GM23338 (cell line): ENCODE data around the gene HSPA12B. TPM values are rescaled to one million over a fixed set of nuclear protein-coding genes. Genes with fewer than 3 reads are reported as not detected.

ENCODE experiments used
- ATAC-seq: fragments of 200-7000 bp; cut with Tn5 transposase; 3 replicates; pipeline ENCODE4 v1.9.1; 2020
- DNase-seq: peaks from one replicate; pipeline ENCODE4 v3.0.0-alpha.2; 2015; ENCODE audit warnings: low spot score
- H2AFZ ChIP-seq: fragments of 200-600 bp; sonication (generic); 2 replicates; pipeline ENCODE4 v1.8.0; 2016; ENCODE audit warnings: antibody characterized with exemption, mild to moderate bottlenecking, moderate library complexity
- H3F3A ChIP-seq: fragments of 200-600 bp; sonication (generic); replicated peaks from 2 replicates; pipeline ENCODE4 v1.8.0; 2017; ENCODE audit warnings: antibody characterized with exemption, mixed run types, low read depth
- H3K27ac ChIP-seq: fragments of 200-600 bp; sonication (generic); 2 replicates; pipeline ENCODE4 v1.6.1; 2016; ENCODE audit warnings: low read depth
- H3K27me3 ChIP-seq: fragments of 200-600 bp; sonication (generic); 2 replicates; pipeline ENCODE4 v1.8.0; 2016; ENCODE audit warnings: mild to moderate bottlenecking, mixed run types, moderate library complexity; ENCODE audit not compliant: insufficient read depth
- H3K36me3 ChIP-seq: fragments of 200-600 bp; sonication (generic); 2 replicates; pipeline ENCODE4 v1.8.0; 2016; ENCODE audit warnings: mild to moderate bottlenecking; ENCODE audit not compliant: insufficient read depth
- H3K4me1 ChIP-seq: fragments of 200-600 bp; sonication (generic); 2 replicates; pipeline ENCODE4 v1.8.0; 2016; ENCODE audit warnings: mild to moderate bottlenecking, moderate library complexity; ENCODE audit not compliant: insufficient read depth
- H3K4me2 ChIP-seq: fragments of 200-600 bp; sonication (generic); 2 replicates; pipeline ENCODE4 v1.7.1; 2017; ENCODE audit warnings: mixed run types
- H3K4me3 ChIP-seq: fragments of 200-600 bp; sonication (generic); 2 replicates; pipeline ENCODE4 v1.6.1; 2016; ENCODE audit warnings: mixed run types
- H3K79me2 ChIP-seq: fragments of 200-600 bp; sonication (generic); replicated peaks from 2 replicates; pipeline ENCODE4 v1.8.0; 2017; ENCODE audit warnings: mild to moderate bottlenecking; ENCODE audit not compliant: insufficient read depth
- H3K9me2 ChIP-seq: fragments of 200-600 bp; sonication (generic); 2 replicates; pipeline ENCODE4 v1.8.0; 2017; ENCODE audit not compliant: insufficient read depth
- H4K20me1 ChIP-seq: fragments of 200-600 bp; sonication (generic); replicated peaks from 2 replicates; pipeline ENCODE4 v1.8.0; 2017; ENCODE audit warnings: mild to moderate bottlenecking; ENCODE audit not compliant: insufficient read depth
- H3K27ac Mint-ChIP-seq: 2 replicates; pipeline ENCODE4 v1.8.0; 2020; ENCODE audit warnings: inconsistent platforms, mild to moderate bottlenecking, moderate library complexity, mixed read lengths
- H3K27me3 Mint-ChIP-seq: 3 replicates; pipeline ENCODE4 v1.8.0; 2022; ENCODE audit warnings: low read depth, mild to moderate bottlenecking, moderate library complexity, mixed read lengths, inconsistent platforms; ENCODE audit not compliant: insufficient read depth, poor library complexity
- H3K36me3 Mint-ChIP-seq: 3 replicates; pipeline ENCODE4 v1.8.0; 2021; ENCODE audit warnings: low read depth, mild to moderate bottlenecking, inconsistent platforms, moderate library complexity, mixed read lengths
- H3K4me1 Mint-ChIP-seq: 3 replicates; pipeline ENCODE4 v1.8.0; 2020; ENCODE audit warnings: mild to moderate bottlenecking, inconsistent platforms, mixed read lengths
- H3K4me3 Mint-ChIP-seq: 3 replicates; pipeline ENCODE4 v1.8.0; 2021; ENCODE audit warnings: moderate library complexity, mild to moderate bottlenecking, inconsistent platforms, mixed read lengths
- H3K9me3 Mint-ChIP-seq: 3 replicates; pipeline ENCODE4 v1.8.0; 2020; ENCODE audit warnings: moderate library complexity, mild to moderate bottlenecking, inconsistent platforms, mixed read lengths
- JUNB ChIP-seq: IDR thresholded peaks from one replicate; pipeline ENCODE4 v1.6.1; 2016; ENCODE audit warnings: antibody characterized with exemption; ENCODE audit not compliant: unreplicated experiment
- NANOG ChIP-seq: IDR thresholded peaks from 2 replicates; pipeline ENCODE4 v1.6.1; 2016; ENCODE audit warnings: antibody characterized with exemption, borderline replicate concordance
- POLR2AphosphoS5 ChIP-seq: IDR thresholded peaks from 2 replicates; pipeline ENCODE4 v1.6.1; 2016; ENCODE audit warnings: antibody characterized with exemption, low read depth
- STAT1 ChIP-seq: IDR thresholded peaks from one replicate; pipeline ENCODE4 v1.6.1; 2016; ENCODE audit warnings: antibody characterized with exemption; ENCODE audit not compliant: unreplicated experiment
- ZNF114 ChIP-seq: fragments of 250-450 bp; sonication (Bioruptor Pico); IDR thresholded peaks from 2 replicates; pipeline ENCODE4 v1.5.0; 2020; ENCODE audit warnings: mild to moderate bottlenecking, moderate library complexity
- ZNF331 ChIP-seq: fragments of 250-450 bp; sonication (Bioruptor Pico); IDR thresholded peaks from 2 replicates; pipeline ENCODE4 v1.5.0; 2020; ENCODE audit warnings: low read depth, mild to moderate bottlenecking, moderate library complexity
- polyA plus RNA-seq: library from polyadenylated mRNA; unstranded; fragments of >200 nt; fragmentation: Nextera tagmentation; extraction: Ambion mirVana; gene quantifications from 2 replicates; pipeline ENCODE4 v1.2.1, GENCODE V29; 2016
- total RNA-seq: library from RNA; depleted of rRNA; stranded (reverse); fragments of >200 nt; shearing (Covaris generic); gene quantifications from 2 replicates; pipeline ENCODE4 v1.2.3, GENCODE V29; 2014
- TF ChIP-seq, protein P1 (sequence below), 2 experiments: fragments of 200-600 bp in 1 of 2; sonication (generic) in 1 of 2; conservative IDR thresholded peaks; 2 replicates each; pipeline versions ENCODE4 v1.5.1 to v1.6.1; 2016 to 2017; ENCODE audit warnings: antibody characterized with exemption in 2 of 2, low read depth in 2 of 2, mild to moderate bottlenecking in 2 of 2, moderate library complexity in 1 of 2
- TF ChIP-seq, protein P2 (sequence below): IDR thresholded peaks from 2 replicates; pipeline ENCODE4 v1.6.1; 2016; ENCODE audit warnings: antibody characterized with exemption
- TF ChIP-seq, protein P3 (sequence below): IDR thresholded peaks from one replicate; pipeline ENCODE4 v1.6.1; 2018; ENCODE audit warnings: antibody characterized with exemption; ENCODE audit not compliant: unreplicated experiment

The HSPA12B gene
- total and polyA plus RNA-seq, 2 experiments from 2014 or later = 2.8 to 6.5 TPM

GRCh38 chr20:3696745-3697587 lies 35.5 kb upstream of the HSPA12B start (continued):
- TF ChIP-seq, protein P1, sequence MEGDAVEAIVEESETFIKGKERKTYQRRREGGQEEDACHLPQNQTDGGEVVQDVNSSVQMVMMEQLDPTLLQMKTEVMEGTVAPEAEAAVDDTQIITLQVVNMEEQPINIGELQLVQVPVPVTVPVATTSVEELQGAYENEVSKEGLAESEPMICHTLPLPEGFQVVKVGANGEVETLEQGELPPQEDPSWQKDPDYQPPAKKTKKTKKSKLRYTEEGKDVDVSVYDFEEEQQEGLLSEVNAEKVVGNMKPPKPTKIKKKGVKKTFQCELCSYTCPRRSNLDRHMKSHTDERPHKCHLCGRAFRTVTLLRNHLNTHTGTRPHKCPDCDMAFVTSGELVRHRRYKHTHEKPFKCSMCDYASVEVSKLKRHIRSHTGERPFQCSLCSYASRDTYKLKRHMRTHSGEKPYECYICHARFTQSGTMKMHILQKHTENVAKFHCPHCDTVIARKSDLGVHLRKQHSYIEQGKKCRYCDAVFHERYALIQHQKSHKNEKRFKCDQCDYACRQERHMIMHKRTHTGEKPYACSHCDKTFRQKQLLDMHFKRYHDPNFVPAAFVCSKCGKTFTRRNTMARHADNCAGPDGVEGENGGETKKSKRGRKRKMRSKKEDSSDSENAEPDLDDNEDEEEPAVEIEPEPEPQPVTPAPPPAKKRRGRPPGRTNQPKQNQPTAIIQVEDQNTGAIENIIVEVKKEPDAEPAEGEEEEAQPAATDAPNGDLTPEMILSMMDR (conservative IDR thresholded peaks at IDR 0.05; ENCODE audit: low read depth in 2 of 2) = no peak
- TF ChIP-seq JUNB = no peak

DNA sequence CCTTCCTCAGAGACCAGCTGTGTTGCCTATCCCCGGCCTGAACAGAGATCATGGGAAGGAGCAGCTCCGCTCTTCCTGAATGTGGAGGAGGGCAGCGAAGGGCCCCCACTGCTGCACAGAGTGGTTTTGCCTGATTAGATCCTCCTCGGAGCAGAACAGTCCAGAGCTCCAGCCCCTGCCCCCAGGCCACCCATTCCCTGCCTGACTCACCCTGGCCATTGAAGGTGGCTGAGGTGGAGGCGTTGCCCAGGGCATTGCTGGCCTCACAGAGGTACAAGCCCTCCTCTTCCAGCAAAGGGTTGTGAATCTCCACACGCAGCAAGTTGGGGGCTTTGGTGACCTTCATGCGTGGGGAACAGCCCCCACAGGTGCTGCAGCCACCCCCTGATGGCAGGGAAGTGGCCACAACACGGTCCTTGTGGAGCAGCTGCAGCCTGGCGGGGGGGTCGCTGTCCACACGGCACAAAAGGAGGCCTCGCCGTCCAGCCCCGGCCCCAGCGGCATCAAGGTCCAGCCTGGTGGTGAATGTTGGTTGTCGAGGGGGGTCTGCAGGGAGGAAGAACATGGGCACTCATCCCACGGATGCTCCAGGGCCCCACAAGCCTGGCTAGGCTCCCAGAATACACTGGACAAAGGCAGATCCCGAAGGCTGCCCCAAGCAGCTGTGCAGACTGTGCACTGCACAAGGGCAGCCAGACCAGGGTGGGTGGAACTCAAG lies 34.7 kb upstream of the HSPA12B start:
- Histone ChIP-seq H3K4me1 (no peaks in the 10 kb centered on the region), H3K27ac (no peak overlapping the region), H3K4me3 (no peak overlapping the region), H4K20me1 (no peaks in the 10 kb centered on the region), H3K9me2 (no peaks in the 10 kb centered on the region), H3K79me2 (no peaks in the 10 kb centered on the region), H3K27me3 (no peaks in the 10 kb centered on the region), H3K4me2 (no peak overlapping the region), H3K36me3 (no peaks in the 10 kb centered on the region), H3F3A (no peaks in the 10 kb centered on the region), H2AFZ (no peak overlapping the region)
- Mint-ChIP-seq H3K27ac (no peak overlapping the region), H3K4me1 (no peaks in the 10 kb centered on the region), H3K36me3 (no peaks in the 10 kb centered on the region), H3K4me3 (no peak overlapping the region), H3K27me3 (peaks cover 9% of the 10 kb centered on the region), H3K9me3 (peaks cover 3% of the 10 kb centered on the region; the same call in 1 of the 3 replicates)
- TF ChIP-seq ZNF331 (CRISPR knock-in tag) (no peak), STAT1 (no peak), NANOG (no peak), POLR2AphosphoS5 (no peak), ZNF114 (CRISPR knock-in tag) (no peak), JUNB (no peak)
- TF ChIP-seq, protein P2, sequence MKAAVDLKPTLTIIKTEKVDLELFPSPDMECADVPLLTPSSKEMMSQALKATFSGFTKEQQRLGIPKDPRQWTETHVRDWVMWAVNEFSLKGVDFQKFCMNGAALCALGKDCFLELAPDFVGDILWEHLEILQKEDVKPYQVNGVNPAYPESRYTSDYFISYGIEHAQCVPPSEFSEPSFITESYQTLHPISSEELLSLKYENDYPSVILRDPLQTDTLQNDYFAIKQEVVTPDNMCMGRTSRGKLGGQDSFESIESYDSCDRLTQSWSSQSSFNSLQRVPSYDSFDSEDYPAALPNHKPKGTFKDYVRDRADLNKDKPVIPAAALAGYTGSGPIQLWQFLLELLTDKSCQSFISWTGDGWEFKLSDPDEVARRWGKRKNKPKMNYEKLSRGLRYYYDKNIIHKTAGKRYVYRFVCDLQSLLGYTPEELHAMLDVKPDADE = no peak
- TF ChIP-seq, protein P3, sequence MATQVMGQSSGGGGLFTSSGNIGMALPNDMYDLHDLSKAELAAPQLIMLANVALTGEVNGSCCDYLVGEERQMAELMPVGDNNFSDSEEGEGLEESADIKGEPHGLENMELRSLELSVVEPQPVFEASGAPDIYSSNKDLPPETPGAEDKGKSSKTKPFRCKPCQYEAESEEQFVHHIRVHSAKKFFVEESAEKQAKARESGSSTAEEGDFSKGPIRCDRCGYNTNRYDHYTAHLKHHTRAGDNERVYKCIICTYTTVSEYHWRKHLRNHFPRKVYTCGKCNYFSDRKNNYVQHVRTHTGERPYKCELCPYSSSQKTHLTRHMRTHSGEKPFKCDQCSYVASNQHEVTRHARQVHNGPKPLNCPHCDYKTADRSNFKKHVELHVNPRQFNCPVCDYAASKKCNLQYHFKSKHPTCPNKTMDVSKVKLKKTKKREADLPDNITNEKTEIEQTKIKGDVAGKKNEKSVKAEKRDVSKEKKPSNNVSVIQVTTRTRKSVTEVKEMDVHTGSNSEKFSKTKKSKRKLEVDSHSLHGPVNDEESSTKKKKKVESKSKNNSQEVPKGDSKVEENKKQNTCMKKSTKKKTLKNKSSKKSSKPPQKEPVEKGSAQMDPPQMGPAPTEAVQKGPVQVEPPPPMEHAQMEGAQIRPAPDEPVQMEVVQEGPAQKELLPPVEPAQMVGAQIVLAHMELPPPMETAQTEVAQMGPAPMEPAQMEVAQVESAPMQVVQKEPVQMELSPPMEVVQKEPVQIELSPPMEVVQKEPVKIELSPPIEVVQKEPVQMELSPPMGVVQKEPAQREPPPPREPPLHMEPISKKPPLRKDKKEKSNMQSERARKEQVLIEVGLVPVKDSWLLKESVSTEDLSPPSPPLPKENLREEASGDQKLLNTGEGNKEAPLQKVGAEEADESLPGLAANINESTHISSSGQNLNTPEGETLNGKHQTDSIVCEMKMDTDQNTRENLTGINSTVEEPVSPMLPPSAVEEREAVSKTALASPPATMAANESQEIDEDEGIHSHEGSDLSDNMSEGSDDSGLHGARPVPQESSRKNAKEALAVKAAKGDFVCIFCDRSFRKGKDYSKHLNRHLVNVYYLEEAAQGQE = no peak
- TF ChIP-seq, protein P1 (conservative IDR thresholded peaks at IDR 0.05; ENCODE audit: low read depth in 2 of 2) = no peak
- ATAC-seq (no peak), DNase-seq (no peak)
